ENCODE results near the gene MTX1.
"Not testable (repeated sequence)": the region's sequence is repeated elsewhere in the genome, so short reads cannot be mapped to it uniquely, and the experiment has no call there.

Gene MTX1

GRCh38 chr1:155188268-155188667 lies 20.2 kb upstream of the MTX1 start:
- DNase-seq (ENCODE audit: low read depth, low spot score) = no peak

DNA sequence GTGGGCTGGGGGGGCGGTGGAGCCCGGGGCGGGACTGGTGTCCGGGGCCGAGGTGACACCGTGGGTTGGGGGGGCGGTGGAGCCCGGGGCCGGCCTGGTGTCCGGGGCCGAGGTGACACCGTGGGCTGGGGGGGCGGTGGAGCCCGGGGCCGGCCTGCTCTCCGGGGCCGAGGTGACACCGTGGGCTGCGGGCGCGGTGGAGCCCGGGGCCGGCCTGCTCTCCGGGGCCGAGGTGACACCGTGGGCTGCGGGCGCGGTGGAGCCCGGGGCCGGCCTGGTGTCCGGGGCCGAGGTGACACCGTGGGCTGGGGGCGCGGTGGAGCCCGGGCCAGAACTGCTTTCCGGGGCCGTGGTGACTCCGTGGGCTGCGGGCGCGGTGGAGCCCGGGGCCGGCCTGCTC lies 18.6 kb upstream of the MTX1 start:
- DNase-seq (ENCODE audit: low read depth, low spot score) = not testable (repeated sequence)

- no peak for DNase-seq (ENCODE audit: low read depth, low spot score)
Observed at GRCh38 chr1:155191904-155192303, 16.6 kb upstream of the MTX1 start.

DNA sequence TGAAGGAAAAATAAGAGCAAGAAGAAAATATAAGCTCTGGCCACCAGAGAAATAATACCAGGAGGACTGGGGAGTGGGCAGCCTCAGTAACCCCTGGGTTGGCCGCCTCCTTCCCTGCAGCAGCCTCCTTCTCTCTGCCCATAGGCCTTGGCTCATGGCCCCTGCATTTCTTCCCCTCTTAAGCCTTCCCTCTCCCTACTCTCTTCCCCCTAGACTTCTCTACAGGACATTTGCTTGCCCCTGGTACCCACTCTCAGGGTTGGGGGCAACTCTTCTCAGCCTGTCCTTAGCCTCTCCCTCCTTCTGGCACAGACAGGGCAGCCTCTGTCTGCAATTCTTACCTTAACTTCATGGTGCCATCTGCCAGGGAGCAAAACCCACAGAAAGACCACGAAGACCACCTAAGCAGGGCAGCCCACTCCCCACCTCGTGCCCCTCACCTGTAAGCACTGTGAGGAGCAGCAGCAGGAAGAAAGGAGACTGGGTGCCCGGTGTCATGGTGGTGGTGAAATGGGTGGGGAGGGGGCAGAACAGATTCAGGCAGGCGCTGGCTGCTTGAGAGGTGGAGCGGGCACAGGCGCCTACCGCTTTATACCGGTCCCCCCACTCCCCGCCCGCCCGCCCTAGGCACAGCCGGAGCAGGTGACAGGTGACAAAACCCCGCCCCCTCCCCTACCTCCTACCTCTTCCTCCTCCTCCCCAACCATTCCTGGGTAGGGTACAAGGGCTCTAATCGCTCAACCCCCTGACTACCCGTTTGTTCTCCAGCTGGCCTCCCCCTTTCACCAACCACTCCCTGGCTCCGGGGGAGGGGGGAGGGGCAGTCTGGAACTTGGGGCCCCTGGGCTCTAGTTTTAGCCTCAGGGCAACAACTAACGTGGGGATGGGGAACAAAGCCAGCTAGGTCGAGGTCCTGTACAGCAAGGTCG lies 15.9 kb upstream of the MTX1 start:
- DNase-seq (ENCODE audit: low read depth, low spot score) = no peak

DNA sequence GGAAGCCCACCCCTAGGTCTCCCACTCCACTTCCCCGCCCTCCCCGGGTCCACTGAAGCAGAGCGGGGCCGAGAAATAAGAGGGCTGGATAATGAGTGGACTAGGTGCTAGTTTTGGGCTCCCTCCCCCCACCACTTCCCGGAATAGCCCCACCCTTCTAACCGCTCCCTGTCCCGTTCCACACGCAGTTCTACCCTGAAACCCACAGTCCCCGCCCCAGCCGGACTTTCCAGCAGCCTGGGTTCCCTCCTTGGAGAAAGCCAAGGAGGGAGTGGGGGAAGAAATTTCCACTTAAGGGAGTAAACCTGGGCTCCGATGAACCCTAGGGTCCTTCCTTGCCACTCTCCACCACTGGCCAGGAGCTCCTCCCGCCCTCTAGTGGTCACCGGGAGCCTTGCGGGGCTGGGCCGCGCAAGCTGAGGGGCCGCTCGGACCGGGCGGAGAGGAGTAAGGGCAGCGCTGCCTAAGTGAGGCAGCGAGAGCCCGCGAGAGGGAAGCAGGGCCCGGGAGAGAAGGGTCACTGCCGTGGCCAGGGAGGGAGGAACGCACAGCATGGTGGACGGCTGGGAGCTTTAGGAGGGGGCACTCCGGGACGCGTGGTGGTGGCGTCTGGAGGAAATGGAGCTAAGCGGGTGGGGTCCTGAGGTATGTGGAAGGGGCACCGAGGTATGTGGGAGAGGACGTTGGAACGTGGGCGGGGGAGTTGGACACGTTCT lies 15.1 kb upstream of the MTX1 start:
- peak; percentile 86 for DNase-seq (ENCODE audit: low read depth, low spot score)

- not testable (repeated sequence) for DNase-seq (ENCODE audit: low read depth, low spot score)
Observed at GRCh38 chr1:155193991-155194240, 14.6 kb upstream of the MTX1 start.

DNA sequence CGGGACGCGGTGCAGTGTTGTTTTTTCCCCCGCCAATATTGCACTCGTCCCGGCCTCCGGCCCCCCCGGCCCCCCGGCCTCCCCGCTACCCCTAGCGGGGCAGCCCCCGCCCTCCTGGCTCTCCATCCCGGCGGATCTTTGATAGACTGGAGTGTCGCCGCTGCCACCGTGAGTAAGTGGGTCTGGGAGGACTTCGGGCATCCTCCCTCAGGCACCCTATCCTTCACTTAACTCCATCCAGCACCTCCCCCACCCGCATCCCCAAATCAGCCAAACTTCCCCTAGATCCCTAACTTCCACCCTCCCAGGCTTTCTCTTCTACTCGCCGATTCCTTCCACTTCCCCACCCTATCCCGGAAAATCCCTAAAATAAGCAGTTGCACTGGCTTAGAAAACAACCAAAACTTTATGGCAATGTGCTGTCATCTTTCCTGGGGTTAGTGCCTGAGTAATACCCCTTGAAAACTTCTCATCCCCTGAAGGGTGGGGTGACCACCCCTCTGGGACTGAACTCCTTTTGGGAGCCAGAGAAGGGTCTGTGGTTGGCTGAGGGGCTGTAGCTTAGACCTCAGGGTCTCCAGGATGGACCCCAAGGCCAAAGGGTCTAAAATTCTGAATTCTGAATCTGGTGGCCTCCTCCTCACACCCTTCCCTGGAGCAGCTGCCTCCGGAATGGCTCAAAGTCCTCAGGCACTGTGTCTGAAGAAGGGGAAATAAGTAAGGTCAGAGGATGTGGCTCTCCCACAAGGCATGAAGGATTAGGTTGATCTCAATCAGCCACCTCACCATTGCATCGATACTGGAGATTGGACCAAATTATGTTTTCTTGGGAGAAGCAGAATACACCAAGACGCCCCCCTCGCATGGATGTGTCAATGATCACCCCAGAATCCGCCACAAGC lies 13.0 kb upstream of the MTX1 start:
- no peak for DNase-seq (ENCODE audit: low read depth, low spot score)

DNA sequence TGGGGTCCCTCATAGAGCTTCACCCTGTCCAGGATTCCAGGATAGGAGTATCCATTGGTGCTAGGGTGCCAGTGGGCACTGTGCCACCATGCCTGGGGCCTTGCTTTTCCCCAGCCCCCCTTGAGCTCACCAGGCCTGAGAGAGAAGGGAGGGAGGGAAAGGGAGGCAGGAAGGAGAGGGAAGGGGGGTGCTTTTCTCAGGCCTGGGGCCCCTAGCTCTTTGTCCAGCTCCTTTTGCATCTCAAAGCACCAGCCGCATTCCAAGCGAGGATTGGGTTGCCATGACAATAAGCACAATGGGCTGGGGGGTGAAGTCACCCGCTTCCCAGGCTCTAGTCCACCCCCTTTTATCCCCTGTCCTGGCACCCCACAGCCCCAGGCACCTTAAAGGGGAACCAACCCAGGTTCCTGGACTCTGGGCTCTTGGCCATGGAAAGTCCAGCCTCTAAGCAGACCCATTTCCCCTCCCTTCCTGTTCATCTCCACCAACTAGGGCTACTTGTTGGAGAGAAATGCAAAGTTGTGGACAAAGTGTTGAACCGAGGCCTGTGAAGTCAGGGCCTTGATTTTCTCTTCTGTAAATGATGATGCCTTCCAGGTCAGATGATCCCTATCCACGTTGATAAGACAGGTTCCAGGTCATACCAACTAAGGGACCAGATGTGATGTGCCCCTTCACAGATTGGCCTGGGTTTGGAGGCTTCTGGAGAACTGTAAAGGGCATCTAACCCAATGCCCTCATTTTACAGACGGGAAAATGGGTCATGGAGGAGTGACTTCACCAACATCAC lies 12.2 kb upstream of the MTX1 start:
- DNase-seq (ENCODE audit: low read depth, low spot score) = no peak

GRCh38 chr1:155196893-155197638 lies 11.4 kb upstream of the MTX1 start:
- no peak for DNase-seq (ENCODE audit: low read depth, low spot score)

DNA sequence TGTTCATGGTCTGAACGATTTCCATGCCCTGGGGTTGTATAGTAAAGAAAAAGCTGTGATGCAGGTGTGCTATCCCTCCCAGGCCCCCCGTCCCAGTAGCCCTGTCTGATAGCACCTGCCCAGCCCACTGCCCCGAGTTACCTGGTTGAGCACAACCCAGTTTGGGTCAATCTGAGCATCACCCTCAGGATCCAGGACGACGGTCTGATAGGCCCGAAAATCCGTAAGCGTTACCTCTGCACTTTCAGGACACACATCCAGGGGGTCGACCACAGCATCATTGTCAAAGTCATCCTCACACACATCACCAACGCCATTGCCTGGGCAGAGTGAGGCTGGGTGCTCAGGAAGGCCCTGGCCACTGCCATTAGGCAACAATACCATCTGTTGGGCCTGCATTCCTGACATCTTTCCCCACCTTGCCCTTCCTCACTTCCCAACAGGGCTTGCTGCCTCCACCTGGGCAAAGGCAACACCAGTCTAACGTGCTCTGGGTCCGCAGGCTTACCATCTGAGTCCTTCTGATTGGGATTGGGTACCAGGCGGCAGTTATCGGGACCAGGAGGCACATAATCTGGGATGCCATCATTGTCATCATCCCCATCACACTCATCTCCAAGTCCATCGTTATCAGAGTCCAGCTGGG lies 10.5 kb upstream of the MTX1 start:
- no peak for DNase-seq (ENCODE audit: low read depth, low spot score)

GRCh38 chr1:155198547-155198906 lies 10.0 kb upstream of the MTX1 start:
- DNase-seq (ENCODE audit: low read depth, low spot score) = no peak

DNA sequence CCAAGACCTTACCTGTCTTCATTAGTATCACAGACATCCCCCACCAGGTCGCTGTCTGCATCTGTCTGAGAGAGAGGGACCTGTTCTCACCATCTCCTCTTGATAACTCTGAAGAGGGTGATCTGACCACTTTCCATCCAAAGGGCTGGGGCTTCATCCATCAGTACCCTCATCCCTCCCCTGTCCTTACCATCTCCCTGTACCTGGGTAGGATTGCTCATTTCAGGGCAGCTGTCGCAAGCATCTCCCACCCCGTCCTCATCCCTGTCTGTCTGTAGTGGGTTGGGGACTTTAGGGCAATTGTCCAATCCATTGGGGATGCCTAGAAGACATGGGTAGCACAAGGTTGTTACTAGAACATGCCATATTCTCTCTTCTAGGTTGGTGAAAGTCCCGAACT lies 8.7 kb upstream of the MTX1 start:
- no peak for DNase-seq (ENCODE audit: low read depth, low spot score)

- no peak for DNase-seq (ENCODE audit: low read depth, low spot score)
Observed at GRCh38 chr1:155200920-155201319, 7.6 kb upstream of the MTX1 start.

GRCh38 chr1:155202198-155202597 lies 6.3 kb upstream of the MTX1 start:
- DNase-seq (ENCODE audit: low read depth, low spot score) = no peak

DNA sequence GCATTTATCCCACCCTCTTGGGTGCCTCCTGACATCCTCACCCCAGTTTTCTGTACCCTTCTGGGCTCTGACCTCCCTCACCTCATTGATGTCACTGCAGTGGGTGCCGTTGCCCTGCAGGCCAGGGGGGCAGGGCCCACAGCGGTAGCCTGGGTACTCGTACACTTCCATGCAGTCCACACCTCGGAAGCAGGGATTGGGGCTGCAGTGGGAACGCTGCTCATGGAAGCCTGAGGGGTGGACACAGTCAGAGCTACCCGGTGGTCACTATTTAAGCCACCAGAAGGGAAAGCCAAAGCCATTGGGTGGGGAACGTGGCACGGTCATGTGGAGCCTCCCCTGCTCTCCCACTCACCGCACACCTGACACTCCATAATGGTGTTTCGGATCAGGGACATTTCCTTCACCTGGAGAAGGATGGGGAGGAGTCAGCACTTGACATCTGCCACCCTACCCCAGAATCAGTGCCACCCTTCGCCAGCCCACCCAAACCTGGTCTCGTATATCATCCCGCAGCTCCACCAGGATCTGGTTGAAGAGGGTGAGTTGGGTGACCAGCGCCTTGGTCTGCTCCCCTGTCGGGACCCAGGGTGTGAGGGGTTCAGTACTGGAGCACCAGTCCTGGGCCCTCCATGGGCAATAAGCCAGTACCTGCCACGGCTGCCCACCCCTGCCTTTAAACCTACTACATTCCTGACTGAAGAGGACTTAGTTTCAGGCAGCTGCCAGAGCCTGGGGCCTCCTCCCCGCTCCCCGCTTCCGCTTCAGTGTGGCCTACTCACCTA lies 5.6 kb upstream of the MTX1 start:
- DNase-seq (ENCODE audit: low read depth, low spot score) = no peak

DNA sequence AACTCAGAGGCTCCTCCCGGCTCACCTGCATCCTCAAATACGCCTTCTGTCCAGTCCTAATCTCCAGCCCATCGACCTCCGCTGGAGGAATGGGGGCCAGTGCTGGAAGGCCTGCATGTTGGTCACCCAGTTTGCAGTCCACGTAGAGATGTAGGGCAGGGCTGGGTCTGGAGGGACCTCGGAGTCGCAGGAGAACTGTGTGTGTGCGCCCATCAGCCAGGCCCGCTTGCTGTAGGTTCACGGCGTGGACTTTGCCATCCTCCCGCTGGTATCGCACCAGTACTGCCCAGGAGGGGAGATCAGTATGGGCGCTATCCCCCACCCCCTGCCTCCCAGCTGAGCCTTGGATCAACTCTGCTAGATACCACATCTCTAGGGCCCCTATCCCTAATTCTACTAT lies 3.5 kb upstream of the MTX1 start:
- no peak for DNase-seq (ENCODE audit: low read depth, low spot score)

DNA sequence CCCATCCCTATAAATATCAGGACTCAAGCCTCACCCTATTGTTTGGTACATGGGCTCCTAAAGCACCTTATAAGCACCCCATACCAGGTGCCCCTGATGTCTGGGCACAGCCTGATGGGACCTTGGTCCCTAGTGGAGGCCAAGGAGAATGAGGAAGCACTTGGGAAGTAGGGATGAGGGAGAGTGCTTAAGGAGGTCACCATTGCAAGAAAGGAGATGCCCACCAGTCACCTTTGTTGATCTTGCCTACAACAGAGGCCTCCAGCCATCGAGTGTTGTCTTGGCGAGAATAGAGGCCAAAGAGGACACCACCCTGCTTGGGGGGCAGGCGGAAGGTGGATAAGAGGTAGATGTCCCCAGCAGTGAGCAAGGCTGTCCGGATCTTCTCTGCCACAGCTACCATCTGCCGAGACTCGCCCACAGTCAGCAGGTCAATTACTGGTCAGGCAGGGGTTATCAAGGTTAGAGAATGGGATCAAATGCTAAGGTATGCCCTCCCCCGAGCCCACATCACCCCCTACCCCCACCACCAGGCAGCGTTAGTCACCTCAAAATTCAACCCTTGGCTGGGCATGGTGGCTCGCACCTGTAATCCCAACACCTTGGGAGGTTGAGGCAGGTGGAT lies 2.4 kb upstream of the MTX1 start:
- DNase-seq (ENCODE audit: low read depth, low spot score) = no peak

GRCh38 chr1:155206891-155207805 lies 1.3 kb upstream of the MTX1 start:
- no peak for DNase-seq (ENCODE audit: low read depth, low spot score)

Measured in smooth muscle cell of the brain vasculature (primary cell).